Glomerular visceral epithelial cell (primary cell): ENCODE data around the gene ARGLU1.
A peak's percentile ranks its signal among the peaks of the same experiment; 100 is the strongest.

Source experiments
- DNase-seq: peaks from one replicate; pipeline ENCODE4 v3.0.0-alpha.2; 2016; ENCODE audit errors: extremely low spot score

The ARGLU1 gene

GRCh38 chr13:106524108-106524507 lies 43.8 kb downstream of the ARGLU1 start:
- DNase-seq, result no peak

- no peak for DNase-seq
Observed at GRCh38 chr13:106523576-106523975, 44.4 kb downstream of the ARGLU1 start.

GRCh38 chr13:106522898-106523525 lies 44.9 kb downstream of the ARGLU1 start:
- DNase-seq, result no peak

- no peak for DNase-seq
Observed at GRCh38 chr13:106522112-106522705, 45.7 kb downstream of the ARGLU1 start.

- DNase-seq, result no peak
Observed at GRCh38 chr13:106521095-106521799, 46.7 kb downstream of the ARGLU1 start.

- no peak for DNase-seq
Observed at GRCh38 chr13:106520251-106521054, 47.5 kb downstream of the ARGLU1 start.

GRCh38 chr13:106518512-106518911 lies 49.4 kb downstream of the ARGLU1 start:
- no peak for DNase-seq

- no peak for DNase-seq
Observed at GRCh38 chr13:106517109-106517847, 50.7 kb downstream of the ARGLU1 start.

- no peak for DNase-seq
Observed at GRCh38 chr13:106515635-106516254, 52.2 kb downstream of the ARGLU1 start.

GRCh38 chr13:106514928-106515634 lies 52.9 kb downstream of the ARGLU1 start:
- DNase-seq, result no peak

- peak; percentile 41 for DNase-seq
Observed at GRCh38 chr13:106513025-106513983, 54.6 kb downstream of the ARGLU1 start.

- peak; percentile 86 for DNase-seq
Observed at GRCh38 chr13:106507560-106508274, 60.2 kb downstream of the ARGLU1 start.

GRCh38 chr13:106506286-106506685 lies 61.7 kb downstream of the ARGLU1 start:
- no peak for DNase-seq

GRCh38 chr13:106505732-106506131 lies 62.2 kb downstream of the ARGLU1 start:
- DNase-seq, result no peak

- no peak for DNase-seq
Observed at GRCh38 chr13:106505295-106505694, 62.6 kb downstream of the ARGLU1 start.

GRCh38 chr13:106503730-106504453 lies 64.0 kb downstream of the ARGLU1 start:
- no peak for DNase-seq

GRCh38 chr13:106503272-106503671 lies 64.7 kb downstream of the ARGLU1 start:
- DNase-seq, result no peak

GRCh38 chr13:106500445-106500844 lies 67.5 kb downstream of the ARGLU1 start:
- DNase-seq, result no peak
